SK-N-SH (cell line): ENCODE results near the gene DNAJC24. TPM values are rescaled to one million over a fixed set of nuclear protein-coding genes. Genes with fewer than 3 reads are reported as not detected.

ENCODE experiments used
- CTCF ChIA-PET: fragments of 300-600, 350-600 bp; formaldehyde crosslinking; extraction: SDS; loops from one replicate; lab custom pipeline; 2021; lab: Yijun Ruan, JAX
- POLR2A ChIA-PET: fragments of 350-600 bp; sonication (Branson Sonifier 250); formaldehyde crosslinking; extraction: SDS; loops from one replicate; lab custom pipeline; 2020; ENCODE audit warnings: antibody characterized with exemption, inconsistent platforms; lab: Yijun Ruan, JAX
- DNase-seq: peaks from one replicate; pipeline ENCODE4 v3.0.0; 2012
- H2AFZ ChIP-seq: fragments of 200-600 bp; sonication (generic); 2 replicates; pipeline ENCODE4 v1.8.1; 2016; ENCODE audit warnings: antibody characterized with exemption, mild to moderate bottlenecking, low read depth
- H3F3A ChIP-seq: fragments of 200-600 bp; sonication (generic); replicated peaks from 2 replicates; pipeline ENCODE3; 2016; ENCODE audit warnings: antibody characterized with exemption, mild to moderate bottlenecking; ENCODE audit not compliant: insufficient read depth
- H3K27ac ChIP-seq, 2 experiments: fragments of 200-500 bp in 1 of 2; fragments of 200-600 bp in 1 of 2; sonication (Bioruptor generic) in 1 of 2; sonication (generic), shearing (Covaris generic) in 1 of 2; 2 replicates each; pipeline versions ENCODE4 v1.5.1 to v1.6.1; 2014 to 2016; ENCODE audit warnings: low read depth in 2 of 2, inconsistent platforms in 1 of 2, low read length in 1 of 2, mild to moderate bottlenecking in 1 of 2, mixed read lengths in 1 of 2
- H3K27me3 ChIP-seq: fragments of 200-600 bp; sonication (generic), shearing (Covaris generic); 2 replicates; pipeline ENCODE4 v1.6.1; 2016; ENCODE audit warnings: mixed run types; ENCODE audit not compliant: insufficient read depth
- H3K36me3 ChIP-seq, 2 experiments: fragments of 200-500 bp in 1 of 2; fragments of 200-600 bp in 1 of 2; sonication (Bioruptor generic) in 1 of 2; sonication (generic) in 1 of 2; replicated peaks in 1 of 2; 2 replicates each; pipeline versions ENCODE3 to v1.5.1; 2014 to 2016; ENCODE audit warnings: low read length in 1 of 2, mild to moderate bottlenecking in 1 of 2; ENCODE audit not compliant: insufficient read depth in 2 of 2, control insufficient read depth in 1 of 2
- H3K4me1 ChIP-seq, 2 experiments: fragments of 200-500 bp in 1 of 2; fragments of 200-600 bp in 1 of 2; sonication (Bioruptor generic) in 1 of 2; sonication (generic), shearing (Covaris generic) in 1 of 2; 2 replicates each; pipeline versions ENCODE4 v1.5.1 to v1.6.1; 2014 to 2016; ENCODE audit warnings: low read depth in 1 of 2, low read length in 1 of 2, mixed run types in 1 of 2; ENCODE audit not compliant: insufficient read depth in 2 of 2, control insufficient read depth in 1 of 2
- H3K4me2 ChIP-seq: fragments of 200-600 bp; sonication (generic), shearing (Covaris generic); 2 replicates; pipeline ENCODE4 v1.6.1; 2017; ENCODE audit warnings: mixed run types
- H3K4me3 ChIP-seq, 2 experiments: fragments of 200-500 bp in 1 of 2; fragments of 200-600 bp in 1 of 2; sonication (Bioruptor generic) in 1 of 2; sonication (generic), shearing (Covaris generic) in 1 of 2; 2 replicates each; pipeline versions ENCODE4 v1.5.1 to v1.8.1; 2014 to 2016; ENCODE audit warnings: low read depth in 2 of 2, inconsistent platforms in 1 of 2, low read length in 1 of 2, mild to moderate bottlenecking in 1 of 2, mixed read lengths in 1 of 2, moderate library complexity in 1 of 2
- H3K79me2 ChIP-seq: fragments of 200-600 bp; sonication (generic); 2 replicates; pipeline ENCODE4 v1.8.1; 2017; ENCODE audit warnings: mild to moderate bottlenecking; ENCODE audit not compliant: insufficient read depth
- H3K9ac ChIP-seq: fragments of 200-600 bp; sonication (generic); 2 replicates; pipeline ENCODE4 v1.6.1; 2017; ENCODE audit warnings: mixed run types
- H3K9me2 ChIP-seq: fragments of 200-600 bp; sonication (generic); 2 replicates; pipeline ENCODE4 v1.6.1; 2017; ENCODE audit warnings: mixed run types
- H3K9me3 ChIP-seq: fragments of 200-600 bp; sonication (generic); 2 replicates; pipeline ENCODE4 v1.6.1; 2017; ENCODE audit warnings: mixed run types, mild to moderate bottlenecking, moderate library complexity
- H4K20me1 ChIP-seq: fragments of 200-600 bp; sonication (generic); 2 replicates; pipeline ENCODE4 v1.6.1; 2017; ENCODE audit warnings: mild to moderate bottlenecking, mixed run types; ENCODE audit not compliant: insufficient read depth
- ELF1 ChIP-seq: IDR thresholded peaks from 2 replicates; pipeline ENCODE4 v1.4.0; 2012
- EP300 ChIP-seq, 2 experiments: IDR thresholded peaks; 2 replicates each; pipeline versions ENCODE4 v1.4.0 to v1.6.1; 2012; ENCODE audit warnings: borderline replicate concordance in 1 of 2, low read depth in 1 of 2, low read length in 1 of 2
- FOXJ3 ChIP-seq: sonication (generic); formaldehyde crosslinking; IDR thresholded peaks from 2 replicates; pipeline ENCODE4 v1.5.1; 2020; ENCODE audit warnings: mild to moderate bottlenecking, missing genetic modification reagents
- GABPA ChIP-seq: IDR thresholded peaks from 2 replicates; pipeline ENCODE4 v1.4.0; 2012; ENCODE audit warnings: low read depth, mild to moderate bottlenecking
- GATA2 ChIP-seq: sonication (generic); formaldehyde crosslinking; IDR thresholded peaks from 2 replicates; pipeline ENCODE4 v1.5.0; 2020; ENCODE audit warnings: mild to moderate bottlenecking, missing genetic modification reagents
- JUND ChIP-seq: IDR thresholded peaks from 2 replicates; pipeline ENCODE4 v1.4.0; 2012
- MAX ChIP-seq: IDR thresholded peaks from 2 replicates; pipeline ENCODE4 v1.4.0; 2012; ENCODE audit warnings: low read depth
- POLR2AphosphoS5 ChIP-seq: IDR thresholded peaks from 2 replicates; pipeline ENCODE4 v1.6.1; 2012; ENCODE audit warnings: low read depth, low read length
- RAD21 ChIP-seq: IDR thresholded peaks from 2 replicates; pipeline ENCODE4 v1.6.1; 2012; ENCODE audit warnings: mild to moderate bottlenecking, low read length
- RCOR1 ChIP-seq: fragments of 150-350 bp; IDR thresholded peaks from 2 replicates; pipeline ENCODE4 v1.6.1; 2017; ENCODE audit warnings: antibody characterized with exemption, low read length
- SIN3A ChIP-seq: IDR thresholded peaks from 2 replicates; pipeline ENCODE4 v1.6.1; 2012; ENCODE audit warnings: low read depth, mild to moderate bottlenecking, low read length, moderate library complexity, borderline replicate concordance
- YY1 ChIP-seq: IDR thresholded peaks from 2 replicates; pipeline ENCODE4 v1.4.0; 2012; ENCODE audit warnings: low read depth, mild to moderate bottlenecking
- WGBS: methylation state at CpG from one replicate; pipeline ENCODE4 v1.1.6; 2017; ENCODE audit warnings: low lambda C conversion rate; 5-methylcytosine and 5-hydroxymethylcytosine counted together
- polyA plus RNA-seq, 3 experiments: library from polyadenylated mRNA; depleted of rRNA; stranded (reverse); fragments of >200 nt; gene quantifications; 2 replicates each; pipeline ENCODE4 v1.2.3, GENCODE V29; 2012
- TF ChIP-seq, protein P1 (sequence below): fragments of 150-350 bp; IDR thresholded peaks from 2 replicates; pipeline ENCODE4 v1.6.1; 2016; ENCODE audit warnings: mild to moderate bottlenecking, low read depth, low read length

Gene DNAJC24
- polyA plus RNA-seq, 1 of the 3 experiments (the other 2 are of a cell fraction), result 6.2 TPM

GRCh38 chr11:31445621-31446020 is 76.0 kb downstream of the DNAJC24 start:
- Histone ChIP-seq H3K36me3 (peaks cover 0 to 2% of the 10 kb centered on the region in 2 experiments), H3K4me2 (no peak overlapping the region), H3K4me3 (no peak overlapping the region), H4K20me1 (no peaks in the 10 kb centered on the region), H3K79me2 (no peaks in the 10 kb centered on the region), H3K4me1 (no peaks in the 10 kb centered on the region), H2AFZ (no peak overlapping the region), H3K9me3 (no peaks in the 10 kb centered on the region), H3K9ac (no peak overlapping the region), H3F3A (peaks cover 10% of the 10 kb centered on the region), H3K9me2 (no peaks in the 10 kb centered on the region), H3K27me3 (no peaks in the 10 kb centered on the region), H3K27ac (no peak overlapping the region)
- 95% methylated on average over 4 of the region's 4 CpGs for WGBS
- DNase-seq, result no peak
- POLR2A ChIA-PET, result no interaction called here
- TF ChIP-seq YY1 (no peak), ELF1 (no peak), SIN3A (no peak)
- TF ChIP-seq, protein P1, sequence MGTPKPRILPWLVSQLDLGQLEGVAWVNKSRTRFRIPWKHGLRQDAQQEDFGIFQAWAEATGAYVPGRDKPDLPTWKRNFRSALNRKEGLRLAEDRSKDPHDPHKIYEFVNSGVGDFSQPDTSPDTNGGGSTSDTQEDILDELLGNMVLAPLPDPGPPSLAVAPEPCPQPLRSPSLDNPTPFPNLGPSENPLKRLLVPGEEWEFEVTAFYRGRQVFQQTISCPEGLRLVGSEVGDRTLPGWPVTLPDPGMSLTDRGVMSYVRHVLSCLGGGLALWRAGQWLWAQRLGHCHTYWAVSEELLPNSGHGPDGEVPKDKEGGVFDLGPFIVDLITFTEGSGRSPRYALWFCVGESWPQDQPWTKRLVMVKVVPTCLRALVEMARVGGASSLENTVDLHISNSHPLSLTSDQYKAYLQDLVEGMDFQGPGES, result no peak
- CTCF ChIA-PET, result no interaction called here

DNA sequence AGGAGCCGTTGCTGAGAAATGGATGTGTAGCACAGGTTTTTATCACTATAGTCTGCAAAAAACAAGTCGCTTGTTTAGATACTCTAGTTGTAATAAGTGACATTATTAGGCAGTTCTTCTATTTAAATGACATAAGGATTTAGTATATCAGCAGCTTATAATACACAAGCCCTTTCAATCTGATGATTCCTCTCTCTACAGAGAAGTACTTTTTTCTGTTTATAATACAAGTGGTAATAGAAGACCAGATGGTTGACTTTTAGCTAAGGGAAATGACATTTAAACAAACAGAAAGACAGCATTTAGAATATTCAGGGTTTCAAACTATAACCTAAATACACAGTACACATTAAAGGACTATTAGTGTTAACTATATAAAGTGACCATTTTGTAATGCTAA is 79.4 kb downstream of the DNAJC24 start:
- WGBS, result 76% methylated on average over 2 of the region's 2 CpGs
- no peak for TF ChIP-seq POLR2AphosphoS5
- no peak for TF ChIP-seq RAD21
- no peak for TF ChIP-seq EP300 (IDR thresholded peaks at IDR 0.05; ENCODE audit: borderline replicate concordance in 1 of 2, low read depth in 1 of 2, low read length in 1 of 2)
- TF ChIP-seq MAX, result no peak
- no peak for TF ChIP-seq JUND
- no peak for TF ChIP-seq RCOR1
- TF ChIP-seq YY1, result no peak
- DNase-seq, result no peak
- Histone ChIP-seq H3K27ac (no peak overlapping the region), H3K27me3 (no peaks in the 10 kb centered on the region), H3F3A (peaks cover 10% of the 10 kb centered on the region), H3K4me2 (no peak overlapping the region), H3K9me2 (no peaks in the 10 kb centered on the region), H3K9ac (no peak overlapping the region), H2AFZ (no peak overlapping the region), H3K9me3 (no peaks in the 10 kb centered on the region), H3K4me1 (no peaks in the 10 kb centered on the region), H3K36me3 (peaks cover 0 to 11% of the 10 kb centered on the region in 2 experiments), H3K4me3 (no peak overlapping the region), H4K20me1 (no peaks in the 10 kb centered on the region), H3K79me2 (no peaks in the 10 kb centered on the region)
- POLR2A ChIA-PET, result no interaction called here
- CTCF ChIA-PET, result no interaction called here

- no peaks in the 10 kb centered on the region for H3K79me2 ChIP-seq
- no peaks in the 10 kb centered on the region for H3K4me1 ChIP-seq
- H2AFZ ChIP-seq, result no peak overlapping the region
- ChIA-PET POLR2A (no interaction called here), CTCF (no interaction called here)
- 96% methylated on average over 1 of the region's 1 CpG for WGBS
- peaks cover 0 to 11% of the 10 kb centered on the region in 2 experiments for H3K36me3 ChIP-seq
- TF ChIP-seq GATA2 (CRISPR knock-in tag) (no peak), GABPA (no peak), FOXJ3 (CRISPR knock-in tag) (no peak)
- no peak overlapping the region for H3K27ac ChIP-seq
- H3K27me3 ChIP-seq, result no peaks in the 10 kb centered on the region
- H4K20me1 ChIP-seq, result no peaks in the 10 kb centered on the region
- H3F3A ChIP-seq, result peaks cover 4% of the 10 kb centered on the region
- no peak for DNase-seq
- H3K9me3 ChIP-seq, result no peaks in the 10 kb centered on the region
- H3K4me2 ChIP-seq, result no peak overlapping the region
- H3K9ac ChIP-seq, result no peak overlapping the region
- no peak overlapping the region for H3K4me3 ChIP-seq
- H3K9me2 ChIP-seq, result no peaks in the 10 kb centered on the region
Observed at GRCh38 chr11:31450841-31451240, 81.2 kb downstream of the DNAJC24 start.
